ENCODE measurements around the gene CPPED1. TPM values are rescaled to one million over a fixed set of nuclear protein-coding genes. Genes with fewer than 3 reads are reported as not detected.
"Not testable (repeated sequence)": the region's sequence is repeated elsewhere in the genome, so short reads cannot be mapped to it uniquely, and the experiment has no call there.

The CPPED1 gene
- total RNA-seq, 4 donors from 2014 or later, result 10.6 to 21.7 (median 16.7) TPM

- H3K4me1 ChIP-seq, result peaks cover 8 to 32% (median 22%) of the 10 kb centered on the region in 4 donors
- no peaks in the 10 kb centered on the region for H3K36me3 ChIP-seq
- DNase-seq (ENCODE audit: extremely low spot score), result no peak
- intact Hi-C loops (cut with DNase I), result no loop called here
- TF ChIP-seq EP300 (IDR thresholded peaks at IDR 0.05), result no peak
- no peak for TF ChIP-seq POLR2AphosphoS5 (IDR thresholded peaks at IDR 0.05)
- TF ChIP-seq POLR2A (IDR thresholded peaks at IDR 0.05; ENCODE audit: low read depth), result no peak
- TF ChIP-seq CTCF (IDR thresholded peaks at IDR 0.05), result no peak
- H3K9me3 ChIP-seq, result no peaks in the 10 kb centered on the region
- H3K27ac ChIP-seq (replicated peaks in 1 of 4), result no peak overlapping the region
- no peaks in the 10 kb centered on the region for H3K27me3 ChIP-seq
- H3K4me3 ChIP-seq, result no peak overlapping the region
These were observed 5.5 kb downstream of the CPPED1 start for GRCh38 chr16:12798171-12798570.

- DNase-seq (ENCODE audit: extremely low spot score), result no peak
- Histone ChIP-seq H3K27ac (replicated peaks in 1 of 4) (no peak overlapping the region), H3K9me3 (no peaks in the 10 kb centered on the region), H3K4me3 (no peak overlapping the region), H3K4me1 (peaks cover 0 to 15% (median 5%) of the 10 kb centered on the region in 4 donors), H3K36me3 (no peaks in the 10 kb centered on the region), H3K27me3 (no peaks in the 10 kb centered on the region)
- TF ChIP-seq POLR2A (IDR thresholded peaks at IDR 0.05; ENCODE audit: low read depth), result no peak
- intact Hi-C loops (cut with DNase I), result no loop called here
- WGBS, result 96% methylated on average over 5 of the region's 5 CpGs
These were observed 7.2 kb downstream of the CPPED1 start for GRCh38 chr16:12796498-12796897.

GRCh38 chr16:12794486-12795387, 8.9 kb downstream of the CPPED1 start:
- peaks cover 0 to 8% (median 0%) of the 10 kb centered on the region in 4 donors for H3K4me1 ChIP-seq
- H3K27ac ChIP-seq (replicated peaks in 1 of 4), result no peak overlapping the region
- H3K36me3 ChIP-seq, result no peaks in the 10 kb centered on the region
- intact Hi-C loops (cut with DNase I), result no loop called here
- no peak overlapping the region for H3K4me3 ChIP-seq
- no peak for DNase-seq (ENCODE audit: extremely low spot score)
- TF ChIP-seq EP300 (IDR thresholded peaks at IDR 0.05) (no peak), POLR2A (IDR thresholded peaks at IDR 0.05; ENCODE audit: low read depth) (no peak), POLR2AphosphoS5 (IDR thresholded peaks at IDR 0.05) (no peak), CTCF (IDR thresholded peaks at IDR 0.05) (no peak)
- no peaks in the 10 kb centered on the region for H3K9me3 ChIP-seq
- H3K27me3 ChIP-seq, result no peaks in the 10 kb centered on the region
- 75% methylated on average over 12 of the region's 12 CpGs for WGBS

GRCh38 chr16:12793865-12794240, 9.8 kb downstream of the CPPED1 start:
- WGBS, result 68% methylated on average over 3 of the region's 3 CpGs
- intact Hi-C loops (cut with DNase I), result no loop called here
- Histone ChIP-seq H3K36me3 (no peaks in the 10 kb centered on the region), H3K27me3 (no peaks in the 10 kb centered on the region), H3K4me1 (peaks cover 0 to 8% (median 0%) of the 10 kb centered on the region in 4 donors), H3K9me3 (no peaks in the 10 kb centered on the region), H3K4me3 (no peak overlapping the region), H3K27ac (replicated peaks in 1 of 4) (no peak overlapping the region)
- DNase-seq (ENCODE audit: extremely low spot score), result no peak
- no peak for TF ChIP-seq POLR2AphosphoS5 (IDR thresholded peaks at IDR 0.05)
- no peak for TF ChIP-seq CTCF (IDR thresholded peaks at IDR 0.05)
- no peak for TF ChIP-seq EP300 (IDR thresholded peaks at IDR 0.05)
- no peak for TF ChIP-seq POLR2A (IDR thresholded peaks at IDR 0.05; ENCODE audit: low read depth)

GRCh38 chr16:12793120-12793864, 10.4 kb downstream of the CPPED1 start:
- no peak for TF ChIP-seq POLR2AphosphoS5 (IDR thresholded peaks at IDR 0.05)
- TF ChIP-seq CTCF (IDR thresholded peaks at IDR 0.05), result no peak
- no peak for TF ChIP-seq EP300 (IDR thresholded peaks at IDR 0.05)
- TF ChIP-seq POLR2A (IDR thresholded peaks at IDR 0.05; ENCODE audit: low read depth), result no peak
- no peak for DNase-seq (ENCODE audit: extremely low spot score)
- H3K27me3 ChIP-seq, result no peaks in the 10 kb centered on the region
- no peak overlapping the region for H3K4me3 ChIP-seq
- intact Hi-C loops (cut with DNase I), result no loop called here
- H3K36me3 ChIP-seq, result no peaks in the 10 kb centered on the region
- H3K9me3 ChIP-seq, result no peaks in the 10 kb centered on the region
- no peak overlapping the region for H3K27ac ChIP-seq (replicated peaks in 1 of 4)
- WGBS, result 94% methylated on average over 9 of the region's 9 CpGs
- H3K4me1 ChIP-seq, result peaks cover 0 to 8% (median 0%) of the 10 kb centered on the region in 4 donors

GRCh38 chr16:12792528-12792927, 11.2 kb downstream of the CPPED1 start:
- DNase-seq (ENCODE audit: extremely low spot score); H3K27ac ChIP-seq (replicated peaks in 1 of 4); H3K27me3 ChIP-seq; H3K4me3 ChIP-seq; H3K36me3 ChIP-seq; H3K4me1 ChIP-seq; H3K9me3 ChIP-seq; intact Hi-C loops (cut with DNase I): not testable (repeated sequence)
- 98% methylated on average over 5 of the region's 5 CpGs for WGBS
